HepG2 (cell line): Measurements from ENCODE around the gene PEAK3. TPM values are rescaled to one million over a fixed set of nuclear protein-coding genes. Genes with fewer than 3 reads are reported as not detected.

Source experiments
- CBFB ChIP-seq: sonication (generic); formaldehyde crosslinking; IDR thresholded peaks from 2 replicates; pipeline ENCODE4 v1.4.0; 2020; ENCODE audit warnings: missing genetic modification reagents
- CBX5 ChIP-seq: sonication (generic); formaldehyde crosslinking; IDR thresholded peaks from 2 replicates; pipeline ENCODE4 v1.4.0; 2020; ENCODE audit warnings: missing genetic modification reagents, borderline replicate concordance
- DZIP1 ChIP-seq: sonication (generic); formaldehyde crosslinking; IDR thresholded peaks from 2 replicates; pipeline ENCODE4 v1.5.0; 2020; ENCODE audit warnings: mild to moderate bottlenecking, missing genetic modification reagents
- GTF2F1 ChIP-seq: fragments of 150-350 bp; IDR thresholded peaks from 2 replicates; pipeline ENCODE4 v1.6.1; 2014; ENCODE audit warnings: low read length
- KLF6 ChIP-seq: IDR thresholded peaks from 2 replicates; pipeline ENCODE4 v1.8.0; 2016; ENCODE audit warnings: missing biosample characterization, missing genetic modification reagents
- MXI1 ChIP-seq: IDR thresholded peaks from 3 replicates; pipeline ENCODE4 v1.6.1; 2012; ENCODE audit warnings: low read depth, low read length, inconsistent platforms, borderline replicate concordance
- MYNN ChIP-seq: sonication (generic); formaldehyde crosslinking; IDR thresholded peaks from 2 replicates; pipeline ENCODE4 v1.4.0; 2020; ENCODE audit warnings: mild to moderate bottlenecking, low read depth, missing genetic modification reagents
- MZF1 ChIP-seq: sonication (generic); formaldehyde crosslinking; IDR thresholded peaks from 2 replicates; pipeline ENCODE4 v1.8.1; 2023; ENCODE audit warnings: mild to moderate bottlenecking, missing genetic modification reagents, borderline replicate concordance
- NRL ChIP-seq: sonication (generic); formaldehyde crosslinking; IDR thresholded peaks from 2 replicates; pipeline ENCODE4 v1.5.0; 2020; ENCODE audit warnings: missing genetic modification reagents, mild to moderate bottlenecking, moderate library complexity, borderline replicate concordance
- PAF1 ChIP-seq: IDR thresholded peaks from 2 replicates; pipeline ENCODE4 v1.6.1; 2016; ENCODE audit warnings: missing genetic modification reagents, missing compliant biosample characterization
- PAX8 ChIP-seq: sonication (generic); formaldehyde crosslinking; IDR thresholded peaks from 2 replicates; pipeline ENCODE4 v1.8.0; 2022; ENCODE audit warnings: mild to moderate bottlenecking, missing genetic modification reagents, borderline replicate concordance
- POLR2AphosphoS5 ChIP-seq: IDR thresholded peaks from 2 replicates; pipeline ENCODE4 v1.6.1; 2012; ENCODE audit warnings: low read depth, low read length
- RELA ChIP-seq: sonication (generic); formaldehyde crosslinking; IDR thresholded peaks from 2 replicates; pipeline ENCODE4 v1.4.0; 2020; ENCODE audit warnings: missing genetic modification reagents
- SIN3A ChIP-seq: IDR thresholded peaks from 2 replicates; pipeline ENCODE4 v1.6.1; 2011; ENCODE audit warnings: low read depth, mild to moderate bottlenecking, control low read depth, low read length, borderline replicate concordance
- SMAD9 ChIP-seq: sonication (generic); formaldehyde crosslinking; IDR thresholded peaks from 2 replicates; pipeline ENCODE4 v1.5.1; 2020; ENCODE audit warnings: mild to moderate bottlenecking, missing genetic modification reagents
- TFDP1 ChIP-seq: IDR thresholded peaks from 2 replicates; pipeline ENCODE4 v1.6.1; 2016; ENCODE audit warnings: missing compliant biosample characterization, missing genetic modification reagents, borderline replicate concordance
- UBTF ChIP-seq: sonication (generic); formaldehyde crosslinking; IDR thresholded peaks from 2 replicates; pipeline ENCODE4 v1.4.0; 2020; ENCODE audit warnings: mild to moderate bottlenecking, missing genetic modification reagents
- ZNF292 ChIP-seq: sonication (generic); formaldehyde crosslinking; IDR thresholded peaks from 2 replicates; pipeline ENCODE4 v1.8.1; 2022; ENCODE audit warnings: mild to moderate bottlenecking, low read depth, missing genetic modification reagents, borderline replicate concordance
- ZNF350 ChIP-seq: sonication (generic); formaldehyde crosslinking; IDR thresholded peaks from 2 replicates; pipeline ENCODE4 v1.4.0; 2020; ENCODE audit warnings: mild to moderate bottlenecking, low read depth, missing genetic modification reagents, borderline replicate concordance
- ZNF484 ChIP-seq: sonication (generic); formaldehyde crosslinking; IDR thresholded peaks from 2 replicates; pipeline ENCODE4 v1.5.1; 2020; ENCODE audit warnings: mild to moderate bottlenecking, low read depth, missing genetic modification reagents, borderline replicate concordance
- ZZZ3 ChIP-seq: sonication (generic); formaldehyde crosslinking; IDR thresholded peaks from 2 replicates; pipeline ENCODE4 v1.4.0; 2020; ENCODE audit warnings: missing genetic modification reagents, mild to moderate bottlenecking, borderline replicate concordance
- polyA plus RNA-seq, 8 experiments: library from polyadenylated mRNA; depleted of rRNA in 3 of 8; stranded (reverse) in 7 of 8; unstranded in 1 of 8; fragments of >200 nt; fragmentation: Illumina TruSeq in 4 of 8; extraction: Trizol in 4 of 8; gene quantifications; 2 replicates each; pipeline versions ENCODE4 v1.2.1 to v1.2.3, GENCODE V29; 2011 to 2016; ENCODE audit warnings: low read depth in 4 of 8, missing spikeins in 1 of 8, mixed read lengths in 1 of 8; ENCODE audit not compliant: insufficient read depth in 1 of 8
- total RNA-seq, 5 experiments: library from RNA; depleted of rRNA; stranded (reverse); fragments of >200 nt; fragmentation: Illumina TruSeq; extraction: Trizol; gene quantifications; 2 replicates each; pipeline ENCODE4 v1.2.3, GENCODE V29; 2016; ENCODE audit warnings: low read depth in 1 of 5

PEAK3 gene
- total and polyA plus RNA-seq, 2 of the 13 experiments (the other 11 are each of a cell fraction or from before 2014, with no cell fraction given) = not detected

GRCh38 chr19:2315818-2316353 lies 33.9 kb upstream of the PEAK3 start (continued):
- TF ChIP-seq MZF1 (CRISPR knock-in tag) (no peak), RELA (CRISPR knock-in tag) (no peak), MYNN (CRISPR knock-in tag) (no peak), CBFB (peak; percentile 37; the same call in 1 of the 2 replicates), GTF2F1 (no peak), ZNF484 (no peak), TFDP1 (0 out of 2 replicates have a peak, but pooled peaks have one; percentile 39), NRL (CRISPR knock-in tag) (peak; percentile 73; the same call in 1 of the 2 replicates), PAF1 (CRISPR knock-in tag) (no peak), PAX8 (CRISPR knock-in tag) (no peak), KLF6 (no peak), DZIP1 (CRISPR knock-in tag) (peak; percentile 85), SMAD9 (no peak), ZZZ3 (no peak), UBTF (CRISPR knock-in tag) (peak; percentile 52; the same call in 1 of the 2 replicates), ZNF350 (CRISPR knock-in tag) (peak; percentile 70), CBX5 (CRISPR knock-in tag) (peak; percentile 28), MXI1 (peak; percentile 43; the same call in 1 of the 3 replicates), ZNF292 (no peak), POLR2AphosphoS5 (no peak), SIN3A (no peak)
